HepG2 (cell line): ENCODE measurements around the gene JOSD1. TPM values are rescaled to one million over a fixed set of nuclear protein-coding genes. Genes with fewer than 3 reads are reported as not detected.

Experiments
- AHR ChIP-seq: IDR thresholded peaks from 2 replicates; pipeline ENCODE4 v1.6.1; 2018; ENCODE audit warnings: missing genetic modification reagents, missing compliant biosample characterization
- BCL3 ChIP-seq: sonication (generic); formaldehyde crosslinking; IDR thresholded peaks from 2 replicates; pipeline ENCODE4 v1.5.1; 2020; ENCODE audit warnings: mild to moderate bottlenecking, missing genetic modification reagents, moderate library complexity
- CCDC6 ChIP-seq: sonication (generic); formaldehyde crosslinking; IDR thresholded peaks from 2 replicates; pipeline ENCODE4 v1.8.1; 2022; ENCODE audit warnings: mild to moderate bottlenecking, missing genetic modification reagents, moderate library complexity
- DPF2 ChIP-seq: sonication (generic); formaldehyde crosslinking; IDR thresholded peaks from 2 replicates; pipeline ENCODE4 v1.4.0; 2020; ENCODE audit warnings: mild to moderate bottlenecking, low read depth, missing genetic modification reagents, borderline replicate concordance
- FOXA1 ChIP-seq, 2 experiments: fragments of 450-650 bp in 1 of 2; sonication (generic) in 1 of 2; formaldehyde crosslinking in 1 of 2; IDR thresholded peaks; 2 replicates each; pipeline versions ENCODE4 v1.4.0 to v1.6.1; 2016 to 2020; ENCODE audit warnings: missing genetic modification reagents in 1 of 2
- HNF4G ChIP-seq, 2 experiments: sonication (generic) in 1 of 2; formaldehyde crosslinking in 1 of 2; IDR thresholded peaks; 2 replicates each; pipeline versions ENCODE4 v1.4.0 to v1.6.1; 2011 to 2020; ENCODE audit warnings: borderline replicate concordance in 2 of 2, low read depth in 2 of 2, mild to moderate bottlenecking in 2 of 2, low read length in 1 of 2, missing genetic modification reagents in 1 of 2, moderate library complexity in 1 of 2
- JDP2 ChIP-seq: sonication (generic); formaldehyde crosslinking; IDR thresholded peaks from 2 replicates; pipeline ENCODE4 v1.8.1; 2022; ENCODE audit warnings: missing genetic modification reagents, borderline replicate concordance
- KDM4B ChIP-seq: sonication (generic); formaldehyde crosslinking; IDR thresholded peaks from 2 replicates; pipeline ENCODE4 v1.4.0; 2020; ENCODE audit warnings: missing genetic modification reagents
- KLF15 ChIP-seq: sonication (generic); formaldehyde crosslinking; IDR thresholded peaks from 2 replicates; pipeline ENCODE4 v1.8.1; 2023; ENCODE audit warnings: borderline replicate concordance, mild to moderate bottlenecking, inconsistent platforms, missing genetic modification reagents, mixed read lengths
- MBNL3 ChIP-seq: fragments of 250-450 bp; sonication (Bioruptor Pico); conservative IDR thresholded peaks from 2 replicates; pipeline ENCODE4 v1.8.0; 2022; ENCODE audit warnings: mild to moderate bottlenecking, inconsistent platforms
- MZF1 ChIP-seq: sonication (generic); formaldehyde crosslinking; IDR thresholded peaks from 2 replicates; pipeline ENCODE4 v1.8.1; 2023; ENCODE audit warnings: mild to moderate bottlenecking, missing genetic modification reagents, borderline replicate concordance
- PREB ChIP-seq: sonication (generic); formaldehyde crosslinking; IDR thresholded peaks from 2 replicates; pipeline ENCODE4 v1.4.0; 2020; ENCODE audit warnings: missing genetic modification reagents
- TEAD2 ChIP-seq: sonication (generic); formaldehyde crosslinking; IDR thresholded peaks from 2 replicates; pipeline ENCODE4 v1.9.0; 2021; ENCODE audit warnings: missing genetic modification reagents
- TFDP2 ChIP-seq: sonication (generic); formaldehyde crosslinking; IDR thresholded peaks from 2 replicates; pipeline ENCODE4 v1.4.0; 2020; ENCODE audit warnings: missing genetic modification reagents
- XBP1 ChIP-seq: sonication (generic); formaldehyde crosslinking; IDR thresholded peaks from 2 replicates; pipeline ENCODE4 v1.5.0; 2020; ENCODE audit warnings: missing genetic modification reagents
- ZBTB20 ChIP-seq: sonication (generic); formaldehyde crosslinking; IDR thresholded peaks from 2 replicates; pipeline ENCODE4 v1.8.1; 2023; ENCODE audit warnings: missing genetic modification reagents, low read depth, mild to moderate bottlenecking, borderline replicate concordance
- ZNF691 ChIP-seq: sonication (generic); formaldehyde crosslinking; IDR thresholded peaks from 2 replicates; pipeline ENCODE4 v1.4.0; 2020; ENCODE audit warnings: missing genetic modification reagents, low read depth, mild to moderate bottlenecking, borderline replicate concordance
- ZNF788 ChIP-seq: sonication (generic); formaldehyde crosslinking; IDR thresholded peaks from 2 replicates; pipeline ENCODE4 v1.5.0; 2020; ENCODE audit warnings: mild to moderate bottlenecking, missing genetic modification reagents, borderline replicate concordance
- ZNF800 ChIP-seq: sonication (generic); formaldehyde crosslinking; IDR thresholded peaks from 2 replicates; pipeline ENCODE4 v1.4.0; 2020; ENCODE audit warnings: missing genetic modification reagents
- polyA plus RNA-seq, 8 experiments: library from polyadenylated mRNA; depleted of rRNA in 3 of 8; stranded (reverse) in 7 of 8; unstranded in 1 of 8; fragments of >200 nt; fragmentation: Illumina TruSeq in 4 of 8; extraction: Trizol in 4 of 8; gene quantifications; 2 replicates each; pipeline versions ENCODE4 v1.2.1 to v1.2.3, GENCODE V29; 2011 to 2016; ENCODE audit warnings: low read depth in 4 of 8, missing spikeins in 1 of 8, mixed read lengths in 1 of 8; ENCODE audit not compliant: insufficient read depth in 1 of 8
- total RNA-seq, 5 experiments: library from RNA; depleted of rRNA; stranded (reverse); fragments of >200 nt; fragmentation: Illumina TruSeq; extraction: Trizol; gene quantifications; 2 replicates each; pipeline ENCODE4 v1.2.3, GENCODE V29; 2016; ENCODE audit warnings: low read depth in 1 of 5
- TF ChIP-seq, protein P1 (sequence below): sonication (generic); formaldehyde crosslinking; IDR thresholded peaks from 2 replicates; pipeline ENCODE4 v1.5.1; 2020; ENCODE audit warnings: missing genetic modification reagents, mild to moderate bottlenecking, borderline replicate concordance

Gene JOSD1
- total and polyA plus RNA-seq, 2 of the 13 experiments (the other 11 are each of a cell fraction or from before 2014, with no cell fraction given), result 31.7 to 38.4 TPM

DNA sequence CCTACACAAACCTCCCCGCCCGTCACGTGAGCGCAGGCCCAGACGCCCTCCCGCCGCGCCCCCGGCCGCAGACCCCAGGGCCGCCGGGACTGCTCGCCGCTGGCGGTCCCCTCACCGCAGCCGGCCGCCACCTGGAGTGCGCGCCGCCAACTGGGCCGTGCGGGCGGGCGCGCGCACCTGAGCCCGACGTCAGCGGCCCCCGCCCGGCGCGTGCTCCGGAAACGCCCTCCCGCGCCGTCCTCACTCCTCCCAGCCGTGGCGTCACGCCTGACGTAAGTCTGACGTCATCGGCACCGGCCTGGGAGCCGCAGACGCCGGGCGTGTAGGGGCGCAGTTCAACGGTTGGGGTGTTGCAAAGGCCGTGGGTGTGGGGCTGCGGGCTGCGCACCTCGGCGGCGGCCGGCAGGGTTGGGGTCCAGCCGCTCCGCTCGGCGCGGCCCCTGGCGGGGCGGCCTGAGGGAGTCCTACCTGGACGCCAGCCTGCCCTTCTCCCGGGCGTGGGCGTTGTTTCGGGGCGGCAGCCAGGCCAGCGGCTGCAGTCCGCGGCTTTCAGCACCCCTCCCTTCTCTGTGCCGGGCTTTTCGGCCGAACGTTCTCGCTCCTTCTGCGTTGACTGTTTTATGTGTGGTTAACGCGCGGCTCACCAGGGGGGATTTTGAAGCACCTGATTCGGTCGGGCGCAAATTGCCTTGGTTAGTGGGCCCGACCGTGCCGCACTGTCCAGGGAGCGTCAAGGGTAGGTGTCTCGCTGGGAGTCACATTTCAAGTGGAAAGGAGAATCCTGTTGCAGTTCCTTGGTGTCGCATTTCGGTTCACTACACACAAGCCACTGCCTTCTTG, at the start of gene JOSD1 (continued):
- peak; percentile 64; the same call in 1 of the 2 replicates for TF ChIP-seq TFDP2 (CRISPR knock-in tag)
- no peak for TF ChIP-seq TEAD2 (CRISPR knock-in tag)
- TF ChIP-seq MBNL3 (CRISPR knock-in tag), result no peak
- no peak for TF ChIP-seq HNF4G (IDR thresholded peaks at IDR 0.05; ENCODE audit: borderline replicate concordance, low read depth, low read length)
- TF ChIP-seq HNF4G (CRISPR knock-in tag; IDR thresholded peaks at IDR 0.05; ENCODE audit: borderline replicate concordance, low read depth), result no peak
- no peak for TF ChIP-seq CCDC6
- no peak for TF ChIP-seq KDM4B (CRISPR knock-in tag)
- TF ChIP-seq DPF2 (CRISPR knock-in tag), result no peak; the same call in 1 of the 2 replicates
- no peak for TF ChIP-seq FOXA1 (IDR thresholded peaks at IDR 0.05)
- no peak; the same call in 1 of the 2 replicates for TF ChIP-seq FOXA1 (CRISPR knock-in tag; IDR thresholded peaks at IDR 0.05)
- TF ChIP-seq JDP2 (CRISPR knock-in tag), result no peak; the same call in 1 of the 2 replicates
- TF ChIP-seq, protein P1, sequence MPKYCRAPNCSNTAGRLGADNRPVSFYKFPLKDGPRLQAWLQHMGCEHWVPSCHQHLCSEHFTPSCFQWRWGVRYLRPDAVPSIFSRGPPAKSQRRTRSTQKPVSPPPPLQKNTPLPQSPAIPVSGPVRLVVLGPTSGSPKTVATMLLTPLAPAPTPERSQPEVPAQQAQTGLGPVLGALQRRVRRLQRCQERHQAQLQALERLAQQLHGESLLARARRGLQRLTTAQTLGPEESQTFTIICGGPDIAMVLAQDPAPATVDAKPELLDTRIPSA, result no peak
- TF ChIP-seq XBP1 (CRISPR knock-in tag), result no peak
- TF ChIP-seq MZF1 (CRISPR knock-in tag), result no peak
- TF ChIP-seq ZBTB20, result no peak
- peak; percentile 75; the same call in 1 of the 2 replicates for TF ChIP-seq ZNF788 (CRISPR knock-in tag)
- TF ChIP-seq BCL3 (CRISPR knock-in tag), result 0 out of 2 replicates have a peak, but pooled peaks have one; percentile 75
- peak; percentile 41; the same call in 1 of the 2 replicates for TF ChIP-seq AHR
- peak; percentile 67; the same call in 1 of the 2 replicates for TF ChIP-seq KLF15
- TF ChIP-seq ZNF800 (CRISPR knock-in tag), result 0 out of 2 replicates have a peak, but pooled peaks have one; percentile 42
- no peak for TF ChIP-seq PREB
- no peak for TF ChIP-seq ZNF691 (CRISPR knock-in tag)
